Breast epithelium (tissue), 3 donors: Measurements from ENCODE around the gene BDKRB1.

Experiments used
- CTCF ChIP-seq, 3 donors: fragments of 450-650 bp; IDR thresholded peaks; one replicate each; pipeline ENCODE4 v1.5.1; 2016 to 2017; ENCODE audit warnings: antibody characterized with exemption in 3 of 3, mild to moderate bottlenecking in 3 of 3, moderate library complexity in 3 of 3
- POLR2A ChIP-seq: fragments of 450-650 bp; IDR thresholded peaks from one replicate; pipeline ENCODE4 v1.6.1; 2016; ENCODE audit warnings: antibody characterized with exemption, mild to moderate bottlenecking, moderate library complexity
- POLR2AphosphoS5 ChIP-seq, 3 donors: sonication (generic); formaldehyde crosslinking; IDR thresholded peaks; one replicate each; pipeline ENCODE4 v1.6.1; 2017; ENCODE audit warnings: antibody characterized with exemption in 3 of 3

- no peak for TF ChIP-seq CTCF (IDR thresholded peaks at IDR 0.05)
- TF ChIP-seq POLR2A: no peak
- TF ChIP-seq POLR2AphosphoS5 (IDR thresholded peaks at IDR 0.05): no peak
Measured at GRCh38 chr14:96224480-96225096, 31.4 kb upstream of the BDKRB1 start.
